BLaER1 treated with 17β-estradiol and CSF1 and Interleukin-3, amounts not matched to agents 10 nM and 100 nM (cell line): ENCODE data around the gene ANO9.
A peak's percentile ranks its signal among the peaks of the same experiment; 100 is the strongest.
"Not testable (repeated sequence)": the region's sequence is repeated elsewhere in the genome, so short reads cannot be mapped to it uniquely, and the experiment has no call there.

Experiments used
- H3K27ac ChIP-seq, 11 experiments: shearing (Covaris generic); formaldehyde crosslinking; 2 replicates each; pipeline ENCODE4 v1.8.1; 2022
- H3K27me3 ChIP-seq, 11 experiments: shearing (Covaris generic); formaldehyde crosslinking; 2 replicates each; pipeline ENCODE4 v1.8.1; 2022
- H3K36me3 ChIP-seq, 11 experiments: shearing (Covaris generic); formaldehyde crosslinking; 2 replicates each; pipeline ENCODE4 v1.8.1; 2022
- H3K4me1 ChIP-seq, 10 experiments: shearing (Covaris generic); formaldehyde crosslinking; 2 replicates each; pipeline ENCODE4 v1.8.1; 2022
- H3K4me2 ChIP-seq, 11 experiments: shearing (Covaris generic); formaldehyde crosslinking; 2 replicates each; pipeline ENCODE4 v1.8.1; 2022
- H3K4me3 ChIP-seq, 10 experiments: shearing (Covaris generic); formaldehyde crosslinking; 2 replicates each; pipeline ENCODE4 v1.8.1; 2022
- H3K9ac ChIP-seq, 11 experiments: shearing (Covaris generic); formaldehyde crosslinking; 2 replicates each; pipeline ENCODE4 v1.8.1; 2022
- H3K9me3 ChIP-seq, 11 experiments: shearing (Covaris generic); formaldehyde crosslinking; replicated peaks in 1 of 11; 2 replicates each; pipeline ENCODE4 v1.8.1; 2022
- H4K20me1 ChIP-seq, 11 experiments: shearing (Covaris generic); formaldehyde crosslinking; 2 replicates each; pipeline ENCODE4 v1.8.1; 2022
- Cebpa-rat ChIP-seq, 11 experiments: shearing (Covaris generic); IDR thresholded peaks; 2 replicates each; pipeline ENCODE4 v1.8.1; 2022

Gene ANO9

DNA sequence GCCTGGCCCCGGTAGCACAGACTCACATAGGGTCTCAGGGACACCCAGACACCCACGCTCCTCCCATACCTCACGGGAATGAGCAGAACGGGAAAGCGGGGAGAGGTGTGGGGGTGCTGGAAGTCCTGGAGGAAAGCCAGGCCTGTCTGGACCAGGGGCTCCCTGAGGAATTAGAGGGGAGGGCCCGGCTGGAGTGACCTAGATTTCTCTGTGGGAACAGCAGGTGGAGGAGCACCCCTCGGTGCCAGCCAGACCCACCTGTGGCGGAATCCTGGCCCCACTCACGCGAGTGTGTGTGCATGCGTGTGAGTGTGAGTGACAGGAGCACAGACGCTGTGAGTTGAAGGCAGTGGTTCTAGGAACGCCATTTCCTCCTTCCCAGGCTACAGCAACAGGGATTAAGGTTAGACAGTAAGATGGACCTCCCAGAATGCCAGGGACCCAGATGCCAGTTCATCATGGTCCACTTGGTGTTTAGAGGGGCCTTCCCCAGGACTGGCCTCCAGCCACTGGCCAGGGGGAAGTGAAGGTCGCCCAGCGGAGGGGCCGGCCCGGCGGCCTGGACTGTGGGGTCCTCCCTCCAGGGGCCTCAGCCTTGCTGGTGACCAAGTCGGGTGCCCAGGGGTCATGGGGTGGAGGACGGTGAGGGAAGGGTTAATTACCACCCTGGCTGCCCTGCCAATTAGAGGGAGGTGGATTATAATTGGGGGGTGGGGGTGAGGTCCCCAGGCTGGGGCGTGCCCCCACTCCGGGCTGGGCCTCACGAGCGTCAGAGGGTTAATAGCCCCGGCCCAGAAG is 46.8 kb downstream of the ANO9 start:
- peaks cover 0 to 35% (median 20%) of the 10 kb centered on the region in 10 experiments; a peak in 16 of 20 replicates for H3K4me1 ChIP-seq
- no peak for TF ChIP-seq Cebpa-rat (IDR thresholded peaks at IDR 0.05)
- H3K4me3 ChIP-seq = no peak overlapping the region
- H3K36me3 ChIP-seq = no peaks in the 10 kb centered on the region
- H3K9ac ChIP-seq = no peak overlapping the region
- H3K4me2 ChIP-seq = peak overlapping the region in 4 of 11 experiments; percentile 13 to 44 (median 22); a peak in 5 of 22 replicates
- peaks cover 0 to 8% (median 0%) of the 10 kb centered on the region in 11 experiments; a peak in 1 of 22 replicates for H4K20me1 ChIP-seq
- H3K27ac ChIP-seq = no peak overlapping the region
- peaks cover 0 to 6% (median 5%) of the 10 kb centered on the region in 11 experiments; a peak in 13 of 22 replicates for H3K9me3 ChIP-seq
- H3K27me3 ChIP-seq = peaks cover 10 to 13% (median 12%) of the 10 kb centered on the region in 11 experiments

- H3K27ac ChIP-seq = no peak within 1 kb of the TSS
- H3K4me2 ChIP-seq = peak within 1 kb of the TSS in 4 of 11 experiments; percentile 13 to 44 (median 22); a peak in 6 of 22 replicates
- no peak within 1 kb of the TSS for H3K4me3 ChIP-seq
- no peak for TF ChIP-seq Cebpa-rat (IDR thresholded peaks at IDR 0.05)
- no peak within 1 kb of the TSS for H3K9ac ChIP-seq
- H3K4me1 ChIP-seq = peaks cover 0 to 35% (median 18%) of the 10 kb centered on the region in 10 experiments; a peak in 16 of 20 replicates
- H3K36me3 ChIP-seq = no peaks in the 10 kb centered on the region
- no peaks in the 10 kb centered on the region for H3K9me3 ChIP-seq
- H4K20me1 ChIP-seq = peaks cover 0 to 8% (median 0%) of the 10 kb centered on the region in 11 experiments; a peak in 1 of 22 replicates
- H3K27me3 ChIP-seq = peaks cover 3 to 5% (median 4%) of the 10 kb centered on the region in 11 experiments; a peak in 16 of 22 replicates
Observed at GRCh38 chr11:394034-394857, 47.6 kb downstream of the ANO9 start, which contains the start of gene PKP3. Gene PKP3 (plus strand): TSS chr11:394209. CDS start chr11:394293, 84 bp downstream.

- H3K27me3 ChIP-seq = no peaks in the 10 kb centered on the region
- peaks cover 0 to 6% (median under 1%) of the 10 kb centered on the region in 11 experiments; a peak in 6 of 22 replicates for H3K9me3 ChIP-seq
- no peak overlapping the region for H3K27ac ChIP-seq
- no peaks in the 10 kb centered on the region for H3K36me3 ChIP-seq
- no peak overlapping the region for H3K9ac ChIP-seq
- H3K4me3 ChIP-seq = no peak overlapping the region
- H3K4me2 ChIP-seq = peak overlapping the region in 3 of 11 experiments; percentile 19 to 44 (median 20); a peak in 3 of 22 replicates
- no peak for TF ChIP-seq Cebpa-rat (IDR thresholded peaks at IDR 0.05)
- peaks cover 0 to 35% (median 18%) of the 10 kb centered on the region in 10 experiments; a peak in 16 of 20 replicates for H3K4me1 ChIP-seq
- H4K20me1 ChIP-seq = peaks cover 0 to 8% (median 0%) of the 10 kb centered on the region in 11 experiments; a peak in 1 of 22 replicates
Observed at GRCh38 chr11:393219-394033, 48.4 kb downstream of the ANO9 start.

DNA sequence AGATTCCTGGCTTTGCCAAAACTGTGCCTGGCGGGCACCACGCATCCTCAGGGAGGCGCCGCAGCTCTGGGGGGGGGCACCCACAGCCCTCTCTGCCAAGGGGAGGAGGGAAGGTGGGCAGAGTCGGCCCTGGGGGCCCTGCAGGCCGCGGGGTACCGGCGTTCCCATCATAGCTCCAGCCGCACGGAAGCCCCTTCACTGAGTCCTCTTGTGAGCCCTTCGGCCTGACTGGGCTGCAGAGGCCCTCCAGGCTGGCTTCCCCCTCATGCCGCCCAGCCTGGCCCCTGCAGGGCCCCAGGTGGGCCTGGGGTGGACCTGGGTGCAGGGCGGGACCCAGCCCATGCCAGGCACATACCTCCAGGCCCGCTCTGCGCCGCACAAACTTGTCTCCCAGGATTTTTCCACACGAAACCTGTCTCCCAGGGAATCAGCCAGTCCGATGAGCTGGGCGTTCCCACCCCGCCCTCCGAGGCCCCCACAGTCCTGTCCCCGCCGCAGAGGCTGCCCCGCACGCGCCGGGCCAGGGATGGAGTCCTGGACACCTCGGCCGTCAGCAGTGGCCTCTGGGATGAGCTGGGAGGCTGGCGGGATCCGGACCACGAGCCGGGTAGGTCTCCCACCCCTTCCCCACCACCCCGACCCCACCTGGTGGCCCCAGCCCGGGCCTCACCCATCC is 49.6 kb downstream of the ANO9 start:
- peaks cover 5 to 18% (median 12%) of the 10 kb centered on the region in 11 experiments; a peak in 20 of 22 replicates for H3K9me3 ChIP-seq
- no peak overlapping the region for H3K4me2 ChIP-seq
- H3K4me3 ChIP-seq = no peak overlapping the region
- peaks cover 0 to 6% (median 0%) of the 10 kb centered on the region in 11 experiments; a peak in 1 of 22 replicates for H4K20me1 ChIP-seq
- H3K4me1 ChIP-seq = peaks cover 0 to 30% (median 18%) of the 10 kb centered on the region in 10 experiments; a peak in 16 of 20 replicates
- H3K36me3 ChIP-seq = no peaks in the 10 kb centered on the region
- TF ChIP-seq Cebpa-rat (IDR thresholded peaks at IDR 0.05) = no peak
- H3K27ac ChIP-seq = no peak overlapping the region
- no peak overlapping the region for H3K9ac ChIP-seq
- no peaks in the 10 kb centered on the region for H3K27me3 ChIP-seq

- H3K4me1 ChIP-seq = peaks cover 0 to 21% (median 13%) of the 10 kb centered on the region in 10 experiments; a peak in 16 of 20 replicates
- H3K9me3 ChIP-seq = peaks cover 13 to 27% (median 20%) of the 10 kb centered on the region in 11 experiments
Observed at GRCh38 chr11:391117-392017, 50.4 kb downstream of the ANO9 start.

GRCh38 chr11:390175-390574 is 51.6 kb downstream of the ANO9 start:
- Histone ChIP-seq H3K36me3 (peaks cover 0 to 10% (median 0%) of the 10 kb centered on the region in 11 experiments; a peak in 5 of 22 replicates), H3K9ac (no peak overlapping the region), H3K27me3 (no peaks in the 10 kb centered on the region), H3K4me2 (no peak overlapping the region), H3K4me1 (peaks cover 0 to 20% (median 9%) of the 10 kb centered on the region in 10 experiments; a peak in 11 of 20 replicates), H3K4me3 (no peak overlapping the region), H3K9me3 (peaks cover 22 to 37% (median 30%) of the 10 kb centered on the region in 11 experiments), H3K27ac (no peak overlapping the region), H4K20me1 (no peaks in the 10 kb centered on the region)
- TF ChIP-seq Cebpa-rat (IDR thresholded peaks at IDR 0.05) = no peak

More at GRCh38 chr11:391117-392017, 50.4 kb downstream of the ANO9 start:
- no peak overlapping the region for H3K4me3 ChIP-seq
- no peak for TF ChIP-seq Cebpa-rat (IDR thresholded peaks at IDR 0.05)
- no peaks in the 10 kb centered on the region for H3K27me3 ChIP-seq
- no peak overlapping the region for H3K9ac ChIP-seq
- H3K4me2 ChIP-seq = no peak overlapping the region
- H4K20me1 ChIP-seq = 0 out of 22 replicates have a peak, but pooled peaks cover 0 to 3% (median 0%) of the 10 kb centered on the region in 11 experiments
- no peak overlapping the region for H3K27ac ChIP-seq
- peaks cover 0 to 3% (median 0%) of the 10 kb centered on the region in 11 experiments; a peak in 5 of 22 replicates for H3K36me3 ChIP-seq

- Histone ChIP-seq H3K9me3 (peaks cover 22 to 41% (median 31%) of the 10 kb centered on the region in 11 experiments), H3K36me3 (peaks cover 0 to 10% (median 0%) of the 10 kb centered on the region in 11 experiments; a peak in 5 of 22 replicates), H3K4me1 (peaks cover 1 to 13% (median 8%) of the 10 kb centered on the region in 10 experiments; a peak in 16 of 20 replicates)
- not testable (repeated sequence) for H3K27me3 ChIP-seq, H3K27ac ChIP-seq, H4K20me1 ChIP-seq, H3K4me3 ChIP-seq, H3K9ac ChIP-seq, H3K4me2 ChIP-seq
Observed at GRCh38 chr11:389369-389768, 52.4 kb downstream of the ANO9 start.
